AG04449 (cell line): Measurements from ENCODE around the gene SPRR4.

ENCODE experiments used
- CTCF ChIA-PET: fragments of 350-600 bp; formaldehyde crosslinking; extraction: SDS; loops from one replicate; lab custom pipeline; 2021; ENCODE audit warnings: antibody characterized with exemption; lab: Yijun Ruan, JAX
- POLR2A ChIA-PET: fragments of 400-600, 350-600 bp; formaldehyde crosslinking; extraction: SDS; loops from one replicate; lab custom pipeline; 2020; ENCODE audit warnings: antibody characterized with exemption, inconsistent platforms; lab: Yijun Ruan, JAX
- DNase-seq: peaks from one replicate; pipeline ENCODE4 v3.0.0-alpha.2; 2010; ENCODE audit warnings: low read depth, low spot score
- H3K4me3 ChIP-seq: 2 replicates; pipeline ENCODE4 v1.5.1; 2011; ENCODE audit warnings: low read depth, mild to moderate bottlenecking, control low read depth, low read length
- CTCF ChIP-seq: IDR thresholded peaks from one replicate; pipeline ENCODE4 v1.5.1; 2011; ENCODE audit warnings: mild to moderate bottlenecking, moderate library complexity, low read length, control low read depth, inconsistent platforms; ENCODE audit not compliant: insufficient read depth; ENCODE audit errors: missing control alignments

SPRR4 gene

GRCh38 chr1:152953761-152954160 lies 16.7 kb upstream of the SPRR4 start:
- TF ChIP-seq CTCF, result no peak
- H3K4me3 ChIP-seq, result no peak overlapping the region
- no peak for DNase-seq
- ChIA-PET CTCF (no interaction called here), POLR2A (no interaction called here)

DNA sequence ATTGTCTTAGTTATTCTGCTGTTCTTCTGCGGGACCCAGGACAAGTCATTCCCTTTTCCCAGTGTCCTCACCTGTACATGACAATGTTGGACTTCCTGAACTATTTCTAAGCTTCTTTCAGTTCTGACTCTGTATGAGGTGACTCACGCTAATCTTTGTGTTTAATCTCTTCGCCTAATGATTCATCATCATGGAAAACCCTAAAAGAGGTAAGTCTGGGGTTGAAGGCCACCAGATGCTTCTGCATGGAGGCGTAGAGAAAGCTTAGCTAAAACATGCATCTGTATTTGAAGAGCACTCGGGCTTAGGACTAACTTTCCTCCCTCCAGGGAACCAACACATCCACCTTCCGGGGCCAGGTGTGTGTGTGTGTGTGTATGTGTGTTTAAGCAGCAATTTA lies 16.0 kb upstream of the SPRR4 start:
- ChIA-PET CTCF (no interaction called here), POLR2A (no interaction called here)
- H3K4me3 ChIP-seq, result no peak overlapping the region
- no peak for DNase-seq
- no peak for TF ChIP-seq CTCF

DNA sequence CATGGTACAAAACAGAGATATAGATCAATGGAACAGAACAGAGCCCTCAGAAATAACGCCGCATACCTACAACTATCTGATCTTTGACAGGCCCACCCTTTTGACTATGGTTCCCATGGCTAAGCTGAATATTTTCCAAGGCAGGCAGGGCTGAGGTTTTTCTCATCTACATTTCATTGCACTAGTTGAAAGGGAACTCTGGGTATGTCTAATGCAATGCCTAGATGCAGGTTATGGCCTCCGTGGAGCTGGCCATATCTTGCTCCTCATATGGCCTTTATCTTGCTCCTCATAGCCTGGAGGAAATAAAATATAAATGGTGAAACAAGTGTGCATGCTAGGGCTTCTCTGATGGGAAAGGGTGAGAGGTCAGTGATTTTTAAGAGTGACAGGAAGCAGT lies 12.9 kb upstream of the SPRR4 start:
- DNase-seq, result no peak
- POLR2A ChIA-PET, result no interaction called here
- TF ChIP-seq CTCF, result no peak
- H3K4me3 ChIP-seq, result no peak overlapping the region
- CTCF ChIA-PET, result no interaction called here

GRCh38 chr1:152959273-152959672 lies 11.2 kb upstream of the SPRR4 start:
- no peak overlapping the region for H3K4me3 ChIP-seq
- ChIA-PET POLR2A (no interaction called here), CTCF (no interaction called here)
- DNase-seq, result no peak
- no peak for TF ChIP-seq CTCF

DNA sequence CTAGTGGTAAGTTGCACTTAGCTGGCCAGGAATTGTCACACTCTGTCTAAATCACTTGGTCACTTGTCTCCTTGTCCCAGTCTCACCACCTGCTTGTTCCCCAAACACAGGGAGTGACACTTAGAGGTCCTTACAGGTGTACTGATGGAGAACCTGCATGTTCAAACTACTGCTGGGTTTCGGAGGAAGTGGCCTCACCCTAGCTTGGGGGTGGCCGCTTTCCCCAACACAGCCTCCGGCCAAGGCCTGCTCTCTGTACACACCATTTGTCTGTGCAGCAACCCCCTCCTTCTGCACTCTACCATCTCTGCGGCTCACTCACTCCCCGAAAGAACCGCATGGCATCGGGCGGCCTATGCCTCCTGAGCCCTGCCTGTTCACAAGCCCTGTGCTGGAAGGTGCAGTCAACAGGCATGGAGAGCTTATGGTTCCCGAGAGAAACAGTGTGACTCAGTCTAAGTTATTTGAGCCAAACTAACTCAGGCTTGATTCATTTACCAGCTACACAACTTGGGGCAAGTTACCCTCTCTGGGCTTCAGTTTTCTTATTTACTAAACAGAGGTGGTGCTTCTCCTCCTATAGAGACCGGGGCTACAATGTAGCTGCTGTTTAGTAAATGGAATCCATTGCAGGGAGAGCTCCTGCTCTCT lies 10.5 kb upstream of the SPRR4 start:
- no peak for DNase-seq
- POLR2A ChIA-PET, result no interaction called here
- CTCF ChIA-PET, result no interaction called here
- TF ChIP-seq CTCF, result no peak
- no peak overlapping the region for H3K4me3 ChIP-seq

- no peak overlapping the region for H3K4me3 ChIP-seq
- no peak for DNase-seq
- CTCF ChIA-PET, result no interaction called here
- POLR2A ChIA-PET, result no interaction called here
- no peak for TF ChIP-seq CTCF
Measured at GRCh38 chr1:152960452-152961044, 9.9 kb upstream of the SPRR4 start.
